Measurements from ENCODE around the gene RNF113B. TPM values are rescaled to one million over a fixed set of nuclear protein-coding genes. Genes with fewer than 3 reads are reported as not detected.

Gene RNF113B
- total RNA-seq, 1 donor from 2014 or later: not detected

DNA sequence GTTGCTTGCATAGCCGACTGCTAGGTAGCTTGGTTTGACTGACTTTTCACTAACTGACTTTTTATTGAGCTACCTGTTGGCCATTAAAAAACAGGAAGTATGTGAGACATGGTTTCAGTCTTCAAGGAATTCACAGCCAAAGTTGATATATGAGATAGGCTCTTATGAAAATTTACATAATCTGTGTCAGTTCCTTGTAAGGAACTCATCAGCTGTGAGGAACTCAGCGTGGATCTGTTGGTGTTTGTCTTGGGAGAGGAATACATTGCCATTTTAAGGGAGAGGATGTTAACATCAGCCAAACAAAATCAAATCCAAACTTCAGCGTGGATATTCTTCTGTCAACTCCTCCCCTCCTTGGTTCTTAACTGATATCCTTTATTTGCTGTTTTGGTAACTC is 2.0 kb downstream of the RNF113B start:
- no peak for DNase-seq (ENCODE audit: low spot score)

DNA sequence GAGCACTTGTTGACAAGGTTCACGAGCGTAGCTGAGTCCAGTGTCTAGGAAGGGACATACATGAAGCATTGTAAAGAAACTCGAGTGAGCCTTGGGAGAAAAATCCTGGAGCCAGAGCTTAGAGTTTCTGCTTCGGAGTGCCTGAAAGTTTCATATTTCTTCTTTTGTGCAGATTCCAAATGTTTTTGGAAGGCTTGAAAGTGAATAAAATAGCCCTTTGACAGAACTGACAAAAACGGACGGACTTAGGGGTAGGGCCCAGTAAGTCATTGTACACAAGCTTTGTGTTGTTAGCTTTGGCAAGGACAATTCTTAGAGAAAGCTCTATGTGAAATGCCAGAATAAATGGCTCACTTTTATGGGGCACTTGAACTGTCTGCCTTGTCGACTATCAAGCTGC is 2.8 kb downstream of the RNF113B start:
- DNase-seq (ENCODE audit: low spot score): no peak

DNA sequence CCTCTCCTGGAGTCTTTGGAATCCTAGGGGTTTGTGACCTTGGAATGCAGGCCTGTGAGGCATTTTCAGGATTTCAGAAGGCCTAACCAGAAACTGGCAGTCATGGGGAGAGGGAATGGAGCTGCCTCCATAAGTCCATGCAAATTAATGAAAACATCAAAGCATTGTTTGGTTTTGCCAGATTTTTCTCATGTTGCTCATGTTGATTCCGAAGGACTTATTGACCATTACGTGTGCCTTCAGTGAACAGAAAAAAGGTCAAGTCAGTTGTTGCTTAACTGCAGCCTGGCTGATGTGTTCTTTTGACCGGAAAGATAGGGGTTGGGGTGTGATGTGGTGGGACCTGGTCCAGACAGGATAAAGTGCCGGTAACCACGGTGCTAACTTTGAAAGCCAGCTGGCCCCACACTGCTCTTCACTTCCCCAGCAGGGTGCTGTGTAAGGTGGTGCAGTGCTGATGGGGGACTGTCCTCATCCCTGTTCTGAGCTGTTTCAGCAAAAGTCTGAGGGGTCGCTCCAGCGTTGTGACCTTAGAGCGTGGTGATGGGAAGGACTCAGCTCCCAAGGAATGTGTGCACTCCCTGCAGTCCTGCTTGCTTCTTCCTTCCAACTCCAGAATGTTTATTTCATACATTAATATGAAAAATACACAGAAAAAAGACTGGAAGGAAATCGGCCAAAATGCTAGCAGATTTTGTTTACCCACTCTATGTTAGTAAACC is 3.5 kb downstream of the RNF113B start:
- DNase-seq (ENCODE audit: low spot score): no peak

DNA sequence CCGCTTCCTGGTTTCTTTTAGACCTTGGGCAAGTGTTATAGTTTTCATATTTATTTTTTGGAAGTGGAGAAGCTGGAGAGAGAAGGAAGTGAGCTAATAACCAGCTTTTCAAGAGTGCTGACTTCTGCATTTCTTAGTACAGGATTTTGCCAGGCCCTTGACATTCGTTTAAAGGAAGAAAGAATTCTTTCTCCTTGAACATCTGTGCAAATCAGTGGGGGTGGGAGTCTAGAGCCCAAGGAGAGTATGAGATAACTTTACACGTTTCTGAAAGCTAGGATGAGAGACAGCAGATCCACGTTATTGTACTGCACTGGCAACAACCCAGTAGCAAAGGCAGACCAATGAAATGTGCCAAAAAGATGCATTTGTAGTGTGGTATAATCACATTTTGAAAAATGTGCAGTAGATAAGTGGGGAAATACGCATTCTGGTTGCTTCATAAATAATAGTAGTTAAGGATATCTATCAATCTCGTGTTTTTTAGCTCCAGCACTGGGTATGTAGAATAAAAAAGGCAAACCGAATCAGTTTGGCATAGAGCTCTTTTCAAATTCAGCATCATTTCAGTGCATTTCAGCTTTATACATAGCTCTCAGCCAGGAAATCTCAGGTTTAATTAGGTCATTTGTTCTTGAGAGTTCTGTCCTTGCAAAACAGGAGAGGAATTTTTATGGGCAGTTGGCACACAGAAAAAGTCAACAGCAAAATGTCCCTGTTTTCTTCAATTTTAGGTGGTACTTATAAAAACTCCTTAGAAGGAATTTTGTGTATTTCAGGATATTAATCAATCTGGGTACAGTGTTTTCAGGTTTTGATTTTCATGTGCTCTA is 4.3 kb downstream of the RNF113B start:
- DNase-seq (ENCODE audit: low spot score): no peak

DNA sequence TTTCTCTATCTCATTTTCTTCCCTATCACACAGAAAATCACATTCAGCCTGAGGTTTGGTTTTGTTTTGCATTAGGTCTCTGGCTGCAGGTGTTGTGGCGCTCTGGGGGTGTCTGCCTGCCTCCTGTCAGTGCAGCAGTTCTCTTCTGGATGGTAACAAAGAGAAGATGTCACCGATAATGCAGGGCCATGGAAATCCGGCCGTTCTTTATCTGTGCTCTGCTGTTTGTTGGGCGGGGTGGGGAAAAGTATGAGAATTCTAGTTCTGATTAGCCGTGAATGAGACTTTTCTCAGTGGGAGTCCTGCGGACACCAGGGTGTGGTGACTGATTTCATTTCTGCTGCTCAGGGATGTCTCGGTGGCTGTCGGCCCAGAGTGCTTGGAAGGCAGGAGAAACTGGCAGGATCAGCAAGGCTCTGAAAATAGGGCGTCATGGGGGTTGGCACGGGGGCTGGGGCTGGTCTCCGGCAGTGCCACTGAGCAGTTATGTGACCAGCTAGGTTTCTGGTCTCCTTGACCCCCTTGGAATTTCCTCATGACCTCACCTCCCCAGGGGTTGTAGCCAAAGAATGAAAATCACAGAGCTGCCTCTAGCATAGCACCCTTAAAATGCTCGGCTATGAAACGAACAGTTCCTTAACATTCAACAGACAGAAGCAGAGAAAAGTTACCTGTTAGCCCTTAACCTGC is 5.0 kb downstream of the RNF113B start:
- peak; percentile 48 for DNase-seq (ENCODE audit: low spot score)

DNA sequence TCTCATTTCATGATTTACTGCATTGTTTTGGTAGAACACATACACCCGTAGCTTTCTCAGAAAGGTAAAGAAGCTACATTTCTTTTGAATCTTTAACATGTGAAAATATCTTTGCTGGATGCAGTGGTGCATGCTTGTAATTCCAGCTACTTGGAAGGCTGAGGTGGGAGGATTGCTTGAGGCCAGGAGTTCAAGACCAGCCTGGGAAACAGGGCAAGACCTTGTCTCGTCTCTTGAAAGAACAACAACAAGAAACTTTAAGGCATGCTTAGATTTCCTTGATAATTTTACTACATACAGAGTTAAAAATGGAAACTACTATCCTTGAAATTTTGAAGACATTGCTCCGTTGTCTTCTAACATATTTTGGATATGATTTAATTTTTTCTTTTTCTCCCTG is 7.7 kb downstream of the RNF113B start:
- no peak for DNase-seq (ENCODE audit: low spot score)

DNA sequence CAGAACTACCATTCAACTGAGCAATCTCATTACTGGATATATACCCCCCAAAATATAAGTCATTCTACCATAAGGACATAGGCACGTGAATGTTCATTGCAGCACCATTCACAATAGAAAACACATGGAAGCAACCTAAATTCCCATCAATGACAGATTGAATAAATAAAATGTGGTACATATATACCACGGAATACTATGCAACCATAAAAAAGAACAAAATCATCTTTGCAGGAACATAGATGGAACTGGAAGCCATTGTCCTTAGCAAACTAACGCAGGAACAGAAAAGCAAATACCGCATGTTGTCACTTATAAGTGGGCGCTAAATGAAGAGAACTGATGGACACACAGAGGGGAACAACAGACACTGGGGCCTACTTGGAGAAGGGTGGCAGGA is 14.1 kb downstream of the RNF113B start:
- DNase-seq (ENCODE audit: low spot score): no peak

DNA sequence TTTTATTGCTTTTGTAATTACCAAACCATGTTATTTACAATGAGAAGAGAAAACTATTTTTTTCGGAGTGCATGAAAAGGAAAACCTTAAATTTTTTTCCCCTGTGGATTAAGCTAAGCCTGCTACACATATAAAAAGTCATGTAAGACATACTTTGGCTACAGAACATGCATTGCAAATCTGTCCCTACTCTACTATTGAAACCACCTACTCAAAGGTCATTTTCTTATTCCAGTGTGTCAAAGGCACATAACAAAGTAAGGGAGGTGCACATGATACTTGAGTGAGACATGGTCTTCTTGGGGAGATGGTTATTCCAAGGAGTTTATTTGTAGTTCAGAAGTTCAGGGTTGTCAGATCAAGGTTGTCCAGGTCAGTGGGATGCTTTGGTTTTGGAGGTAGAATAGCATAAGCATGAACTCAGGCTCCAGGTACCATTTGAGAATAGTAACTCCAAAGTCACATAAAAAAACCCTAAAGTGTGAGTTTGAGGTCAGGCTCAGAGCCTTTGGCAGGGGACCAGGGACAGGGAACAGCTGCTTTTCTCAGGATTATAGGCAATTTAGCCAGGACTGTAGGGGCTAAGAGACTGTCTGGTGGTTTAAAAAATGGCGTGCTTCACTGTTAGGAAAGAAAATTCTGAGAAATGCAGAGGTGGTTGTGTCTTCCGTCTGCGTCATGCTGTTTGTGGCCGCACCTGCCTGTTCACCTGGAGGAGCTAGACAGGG is 18.7 kb downstream of the RNF113B start:
- DNase-seq (ENCODE audit: low spot score): no peak

DNA sequence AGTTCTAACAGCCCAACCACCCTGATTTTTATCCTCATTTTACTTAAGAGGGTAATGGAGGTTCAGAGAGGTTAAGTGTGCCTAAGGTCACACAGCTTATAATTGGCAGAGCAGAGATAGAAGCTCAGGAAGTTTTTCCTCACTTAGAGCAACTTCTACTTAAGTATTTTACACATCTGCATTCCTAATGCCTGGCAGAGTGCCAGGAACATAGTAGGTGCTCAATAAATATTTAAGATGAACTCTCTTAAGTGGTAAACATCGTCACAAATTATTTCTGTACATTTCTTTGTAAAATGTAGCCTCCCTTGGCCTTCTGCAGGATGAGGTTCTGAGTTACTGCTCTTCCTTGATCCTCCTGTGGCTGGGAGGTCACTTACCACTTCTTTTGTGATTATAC is 19.5 kb downstream of the RNF113B start:
- DNase-seq (ENCODE audit: low spot score): no peak

DNA sequence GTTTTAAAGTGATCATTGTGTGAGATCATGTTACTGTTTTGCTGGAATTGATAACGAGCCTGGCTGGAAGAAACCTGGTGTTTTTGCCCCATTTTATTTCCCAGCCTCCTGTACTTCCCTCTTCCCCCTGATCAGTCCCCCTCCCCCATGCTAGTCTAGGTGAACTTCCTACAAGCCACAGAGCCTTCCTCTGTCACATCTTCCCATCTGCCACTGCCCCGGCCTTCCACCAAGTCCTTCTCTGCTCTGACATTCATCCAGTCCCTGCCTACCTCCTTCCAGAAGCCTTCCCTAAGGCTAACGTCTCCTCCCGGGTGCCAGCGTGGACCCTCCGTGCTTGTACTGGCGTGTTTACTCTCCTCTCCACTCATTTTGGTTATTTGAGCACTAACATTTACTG is 19.9 kb downstream of the RNF113B start:
- no peak for DNase-seq (ENCODE audit: low spot score)

DNA sequence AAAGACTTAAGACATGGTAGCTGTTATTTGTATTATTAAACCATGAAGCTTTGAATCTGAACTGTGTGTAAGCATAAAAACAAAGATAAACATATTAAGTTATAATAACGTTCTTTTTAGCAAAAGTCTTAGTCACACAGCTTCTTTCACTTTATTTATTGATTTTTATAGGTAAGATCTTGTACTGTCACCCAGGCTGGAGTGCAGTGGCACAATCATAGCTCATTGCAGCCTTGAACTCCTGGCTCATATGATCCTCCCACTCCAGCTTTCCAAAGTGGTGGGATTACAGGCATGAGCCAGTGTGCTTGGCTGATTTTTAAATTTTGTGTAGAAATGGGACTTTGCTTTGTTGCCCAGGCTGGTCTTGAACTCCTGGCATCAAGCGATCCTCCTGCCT is 20.8 kb downstream of the RNF113B start:
- DNase-seq (ENCODE audit: low spot score): no peak

DNA sequence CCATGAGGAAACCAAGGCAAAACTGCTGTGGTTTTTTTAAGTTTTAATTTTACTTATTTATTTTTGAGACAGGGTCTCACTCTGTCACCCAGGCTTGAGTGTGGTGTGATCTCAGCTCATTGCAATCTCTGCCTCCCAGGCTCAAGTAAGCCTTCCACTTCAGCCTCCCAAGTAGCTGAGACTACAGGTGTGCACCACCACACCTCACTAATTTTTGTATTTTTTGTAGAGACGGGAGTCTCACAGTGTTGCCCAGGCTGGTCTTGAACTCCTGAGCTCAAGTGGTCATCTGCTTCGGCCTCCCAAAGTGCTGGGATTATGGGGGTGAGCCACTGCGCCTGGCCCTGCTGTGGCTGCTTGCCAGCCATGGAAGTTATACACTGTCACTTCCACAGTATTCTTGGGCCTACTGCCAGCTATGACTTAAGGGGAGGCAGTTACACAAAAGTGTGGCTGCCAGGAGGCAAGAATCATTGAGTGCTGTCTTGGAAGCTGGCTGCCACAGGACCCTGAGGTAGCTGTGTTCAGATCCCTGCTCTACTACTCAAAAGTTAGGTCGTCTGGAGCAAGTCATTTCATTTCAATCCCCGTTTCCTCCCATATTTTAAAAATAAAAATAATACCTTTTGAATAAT is 21.5 kb downstream of the RNF113B start:
- DNase-seq (ENCODE audit: low spot score): no peak

DNA sequence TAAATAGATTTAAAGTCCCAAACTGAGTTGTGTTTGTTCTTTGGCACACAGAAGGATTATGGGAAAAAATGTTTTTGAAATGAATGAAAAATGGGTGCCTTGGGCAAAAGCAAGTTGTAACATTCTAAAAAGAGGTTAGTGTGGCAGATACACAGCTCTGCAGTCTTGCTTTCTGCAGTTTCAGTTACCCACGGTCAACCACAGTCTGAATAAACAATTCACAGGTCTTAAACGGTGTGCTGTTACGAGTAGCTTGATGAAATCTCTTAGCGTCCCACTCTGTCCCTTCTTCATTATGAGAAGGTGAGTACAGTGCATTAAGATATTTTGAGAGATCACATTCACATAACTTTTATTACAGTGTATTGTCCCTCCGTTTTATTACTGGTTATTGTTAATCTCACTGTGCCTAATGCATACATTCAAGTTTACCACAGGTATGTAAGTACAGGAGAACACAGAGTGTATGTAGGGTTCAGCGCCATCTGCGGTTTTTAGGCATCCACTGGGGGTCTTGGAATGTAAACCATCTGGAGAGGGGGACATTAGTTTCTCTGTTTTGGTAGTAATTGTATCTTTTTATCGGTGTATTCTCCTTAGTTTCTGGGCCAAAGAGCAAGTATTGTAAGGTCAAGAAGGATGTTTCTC is 26.1 kb downstream of the RNF113B start:
- DNase-seq (ENCODE audit: low spot score): no peak

DNA sequence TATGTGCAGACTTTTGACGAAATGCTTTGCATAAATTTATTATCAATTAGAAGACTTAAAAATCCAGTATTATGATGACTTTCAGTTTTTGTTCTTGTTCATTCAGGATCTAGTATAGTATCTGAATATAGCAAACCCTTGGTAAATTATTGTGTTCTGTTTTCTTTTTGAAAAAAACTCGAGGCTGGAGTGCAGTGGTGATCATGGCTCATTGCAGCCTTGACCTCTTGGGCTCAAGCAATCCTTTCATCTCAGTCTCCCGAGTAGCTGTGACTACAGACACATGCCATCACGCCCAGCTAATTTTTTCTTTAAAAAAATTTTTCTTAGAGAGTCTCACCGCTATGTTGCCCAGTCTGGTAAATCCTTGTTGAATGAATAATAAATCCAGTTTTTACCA is 29.5 kb downstream of the RNF113B start:
- DNase-seq (ENCODE audit: low spot score): no peak

DNA sequence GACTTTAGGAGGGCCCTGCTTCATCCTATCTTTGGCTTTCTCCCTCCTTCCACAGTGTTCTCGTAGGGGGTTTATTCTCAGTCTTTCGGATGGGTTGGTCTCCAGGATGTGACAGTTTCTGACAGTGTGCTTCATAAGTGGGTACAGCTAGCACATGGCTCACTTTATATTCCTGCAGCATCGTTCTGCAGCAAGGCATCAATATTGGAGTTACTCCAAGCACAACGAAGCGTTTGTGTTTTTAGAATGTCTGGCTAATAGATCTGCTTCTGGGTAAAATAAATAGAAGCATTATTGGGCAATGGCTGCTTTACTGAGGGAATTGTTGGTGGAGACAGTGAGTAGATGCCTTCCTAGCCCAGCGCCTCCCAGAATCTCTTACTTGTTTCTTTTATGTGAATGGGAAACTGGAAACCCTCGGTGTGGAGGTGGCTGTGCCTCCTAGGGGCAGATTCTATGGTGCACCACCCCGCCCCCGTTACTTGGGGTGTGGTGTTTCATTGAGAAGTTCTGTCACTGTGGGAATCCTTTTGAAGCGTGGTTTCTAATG is 32.2 kb downstream of the RNF113B start:
- DNase-seq (ENCODE audit: low spot score): peak; percentile 50

DNA sequence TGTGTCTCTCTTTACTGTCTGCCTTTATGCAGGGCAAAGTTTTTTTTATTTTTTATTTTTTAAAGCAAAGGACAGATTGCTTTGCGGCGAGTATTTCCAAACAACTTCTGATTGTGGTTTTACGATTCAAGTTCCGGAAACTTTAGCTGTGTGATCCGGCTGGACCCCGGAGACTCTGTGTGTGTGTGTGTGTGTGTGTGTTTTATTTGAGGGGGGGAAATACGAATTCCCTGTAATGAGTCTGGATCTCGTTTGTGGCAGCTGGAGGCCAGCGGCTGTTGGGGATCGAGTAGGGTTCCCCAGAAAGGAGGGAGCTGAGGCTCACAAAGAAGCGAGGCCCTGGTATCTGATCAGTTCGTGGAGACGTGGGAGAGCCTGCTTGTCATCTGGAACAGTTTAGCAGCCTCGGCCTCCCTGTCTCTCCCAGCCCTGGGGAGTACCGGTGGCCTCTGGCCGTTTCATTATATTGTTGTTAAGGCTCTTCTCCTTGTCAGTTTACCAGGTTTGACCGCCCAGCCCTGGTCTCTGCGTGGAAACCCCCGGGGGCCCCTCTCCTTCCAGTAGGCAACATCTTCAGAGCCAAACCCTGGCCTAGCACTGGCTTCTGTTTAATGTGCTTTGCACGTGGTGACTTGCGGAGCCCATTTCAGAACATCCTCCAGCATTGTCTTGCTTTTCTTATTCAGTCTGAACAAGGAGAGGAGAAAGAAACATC is 32.9 kb downstream of the RNF113B start:
- DNase-seq (ENCODE audit: low spot score): no peak

DNA sequence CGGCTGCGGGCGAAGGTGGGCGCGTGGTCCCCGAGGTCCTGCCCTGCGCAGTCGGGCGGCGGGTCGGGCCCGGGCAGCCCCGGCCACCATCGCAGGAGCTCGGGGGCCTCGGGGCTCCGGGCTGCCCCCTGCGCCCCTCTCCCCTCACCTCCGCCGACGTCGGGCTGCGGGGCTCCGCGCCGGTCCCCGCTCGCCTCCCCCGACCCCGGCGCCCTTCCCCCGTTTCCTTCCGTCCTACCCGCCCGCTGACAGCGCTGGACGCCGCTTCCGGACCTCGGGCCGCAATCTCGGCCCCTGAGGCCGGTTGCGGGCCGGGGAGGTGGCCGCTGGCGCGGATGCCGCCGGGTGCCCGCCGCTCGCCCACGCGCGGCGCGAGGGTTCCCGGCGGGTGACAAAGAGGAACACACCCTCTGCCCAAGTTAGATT is 33.5 kb downstream of the RNF113B start:
- no peak for DNase-seq (ENCODE audit: low spot score)

DNA sequence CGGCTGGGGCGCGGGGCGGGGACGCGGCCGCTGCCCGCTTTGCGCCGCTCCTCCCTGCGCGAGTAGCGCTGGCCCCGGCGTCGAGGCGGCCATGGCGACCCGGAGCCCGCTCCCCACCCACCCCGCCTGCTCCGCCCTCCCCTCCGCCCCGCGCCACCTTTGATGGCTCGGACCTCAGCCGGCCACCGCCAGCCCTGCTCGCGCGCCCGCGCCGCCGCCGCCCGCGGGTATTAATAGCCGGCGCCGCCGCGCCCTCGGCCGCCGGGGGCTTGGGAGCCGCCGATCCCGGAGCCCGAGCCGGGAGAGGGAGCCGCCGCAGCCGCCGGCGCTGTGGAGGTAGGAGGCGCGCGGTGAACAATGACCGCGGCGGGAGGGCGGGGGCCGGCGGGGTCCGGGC is 33.9 kb downstream of the RNF113B start:
- DNase-seq (ENCODE audit: low spot score): peak; percentile 49

DNA sequence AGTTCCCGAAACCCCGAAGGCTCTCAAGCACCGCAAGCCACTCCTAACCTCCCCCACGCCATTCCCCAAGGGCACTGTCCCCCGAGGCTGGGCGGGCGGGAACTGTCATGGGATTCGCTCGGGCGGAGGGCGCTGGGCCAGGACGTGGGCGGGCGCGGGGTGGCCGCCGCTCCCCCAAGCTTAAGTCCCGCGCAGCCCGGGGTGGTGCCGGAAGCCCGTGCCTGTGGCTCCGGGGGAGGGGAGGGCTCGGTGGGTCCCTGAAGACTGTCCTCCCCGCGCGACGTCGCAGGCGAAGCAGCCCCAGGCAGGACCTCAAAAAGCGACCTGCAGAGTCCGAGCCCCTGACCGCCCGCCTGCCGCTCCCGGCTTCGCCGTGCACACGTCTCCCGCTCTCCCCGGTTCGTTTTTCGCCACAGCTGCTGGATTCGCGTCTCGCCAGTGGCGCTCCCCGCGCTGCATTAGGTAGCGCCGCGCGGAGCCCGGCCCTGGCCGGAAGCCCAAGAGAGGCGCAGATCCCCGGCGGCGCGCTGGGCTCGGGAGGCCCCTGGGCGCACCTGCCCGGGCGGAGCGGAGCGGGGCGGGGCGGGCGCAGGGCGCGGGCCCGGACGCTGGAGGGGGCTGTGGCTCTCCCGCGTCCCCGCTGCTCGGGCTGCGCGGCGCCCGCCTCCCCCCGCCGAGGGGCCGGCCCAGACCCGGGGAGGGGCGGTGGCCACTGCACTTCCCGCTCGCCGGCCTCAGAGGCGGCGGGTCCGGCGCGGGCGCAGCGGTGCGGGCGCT is 34.5 kb downstream of the RNF113B start, which contains the start of gene FARP1:
FARP1 (plus strand) TSS at position 715 of the 777 bp plus-strand sequence. CDS start 70,149 bp downstream, outside the sequence.
- peak; percentile 75 for DNase-seq (ENCODE audit: low spot score)
